AG04450 (cell line): Measurements from ENCODE around the gene GPD1. TPM values are rescaled to one million over a fixed set of nuclear protein-coding genes. Genes with fewer than 3 reads are reported as not detected.

Source experiments
- CTCF ChIA-PET: fragments of 300-600, 350-600 bp; formaldehyde crosslinking; extraction: SDS; loops from one replicate; lab custom pipeline; 2022; ENCODE audit warnings: antibody characterized with exemption, inconsistent platforms; lab: Charles Lee
- POLR2A ChIA-PET: fragments of 350-600 bp; formaldehyde crosslinking; extraction: SDS; loops from one replicate; lab custom pipeline; 2021; ENCODE audit warnings: antibody characterized with exemption, inconsistent platforms; lab: Yijun Ruan, JAX
- DNase-seq: peaks from one replicate; pipeline ENCODE4 v3.0.0-alpha.2; 2011; ENCODE audit warnings: low read depth, low spot score
- H3K27ac ChIP-seq: one replicate; pipeline ENCODE4 v1.5.1; 2012; ENCODE audit warnings: low read depth, low read length, control low read depth
- H3K27me3 ChIP-seq: one replicate; pipeline ENCODE4 v1.6.0; 2012; ENCODE audit warnings: low read length; ENCODE audit not compliant: control insufficient read depth, insufficient read depth
- H3K4me3 ChIP-seq: 2 replicates; pipeline ENCODE4 v1.5.1; 2011; ENCODE audit warnings: mild to moderate bottlenecking, low read depth, low read length, control low read depth
- H3K9me3 ChIP-seq: 2 replicates; pipeline ENCODE4 v1.5.1; 2012; ENCODE audit warnings: low read length; ENCODE audit not compliant: control insufficient read depth, insufficient read depth
- CTCF ChIP-seq: IDR thresholded peaks from 2 replicates; pipeline ENCODE4 v1.5.1; 2011; ENCODE audit warnings: low read depth, low read length, control low read depth, inconsistent platforms
- polyA plus RNA-seq: library from polyadenylated mRNA; depleted of rRNA; stranded (reverse); fragments of >200 nt; gene quantifications from 2 replicates; pipeline ENCODE4 v1.2.3, GENCODE V29; 2011

The GPD1 gene
- polyA plus RNA-seq, 1 experiment, result 0.04 TPM

GRCh38 chr12:50072198-50072907 lies 31.5 kb upstream of the GPD1 start:
- CTCF ChIA-PET, result interaction anchor here (0.8 to 10.4 kb wide), 4 partner anchors 12 to 268 kb away, joined by 3 to 290 read pairs (median 26); partner anchors contain the start of gene SMARCD1
- Histone ChIP-seq H3K9me3 (no peaks in the 10 kb centered on the region), H3K27ac (no peak overlapping the region), H3K27me3 (no peaks in the 10 kb centered on the region), H3K4me3 (no peak overlapping the region)
- POLR2A ChIA-PET, result no interaction called here
- no peak for TF ChIP-seq CTCF
- DNase-seq, result no peak

- POLR2A ChIA-PET, result no interaction called here
- CTCF ChIA-PET, result interaction anchor here (10.4 kb wide), 1 partner anchor 106 kb away, joined by 290 read pairs; no protein-coding TSS in a partner anchor
These were observed 30.6 kb upstream of the GPD1 start for GRCh38 chr12:50073206-50073605.

GRCh38 chr12:50073712-50074111 lies 30.1 kb upstream of the GPD1 start:
- H3K27me3 ChIP-seq, result no peaks in the 10 kb centered on the region
- no peak overlapping the region for H3K4me3 ChIP-seq
- H3K27ac ChIP-seq, result no peak overlapping the region
- no peak for DNase-seq
- ChIA-PET CTCF (interaction anchor here (0.6 to 10.4 kb wide), 4 partner anchors 9 to 159 kb away, joined by 5 to 290 read pairs (median 9); no protein-coding TSS in a partner anchor), POLR2A (no interaction called here)
- no peaks in the 10 kb centered on the region for H3K9me3 ChIP-seq
- TF ChIP-seq CTCF, result no peak

More at GRCh38 chr12:50073206-50073605, 30.6 kb upstream of the GPD1 start:
- Histone ChIP-seq H3K27ac (no peak overlapping the region), H3K9me3 (no peaks in the 10 kb centered on the region), H3K27me3 (no peaks in the 10 kb centered on the region), H3K4me3 (no peak overlapping the region)
- no peak for TF ChIP-seq CTCF
- no peak for DNase-seq

GRCh38 chr12:50074936-50075807 lies 28.6 kb upstream of the GPD1 start:
- POLR2A ChIA-PET, result interaction anchor here (0.6 to 1.0 kb wide), 3 partner anchors 10 to 99 kb away, joined by 3 read pairs; partner anchors contain the start of genes COX14 and SMARCD1
- Histone ChIP-seq H3K27me3 (no peaks in the 10 kb centered on the region), H3K9me3 (no peaks in the 10 kb centered on the region), H3K27ac (no peak overlapping the region), H3K4me3 (no peak overlapping the region)
- no peak for DNase-seq
- CTCF ChIA-PET, result interaction anchor here (0.6 to 10.4 kb wide), 9 partner anchors 10 to 304 kb away, joined by 3 to 290 read pairs (median 4); partner anchors contain the start of gene SMARCD1
- TF ChIP-seq CTCF, result peak; percentile 91
